OCI-LY7 (cell line): Measurements from ENCODE around the gene GLIS2. TPM values are rescaled to one million over a fixed set of nuclear protein-coding genes. Genes with fewer than 3 reads are reported as not detected.

ENCODE experiments used
- BruUV-seq: library from RNA; stranded (reverse); fragments of 400-500 nt; replicated peaks from 2 replicates; lab custom pipeline; 2021; lab: Mats Ljungman, UMichigan
- CTCF ChIA-PET: fragments of 300-600 bp; sonication (Branson Sonifier 250); formaldehyde crosslinking; loops from one replicate; lab custom pipeline; 2022; ENCODE audit warnings: antibody characterized with exemption; ENCODE audit not compliant: unreplicated experiment; lab: Charles Lee
- POLR2A ChIA-PET: fragments of 300-600 bp; sonication (Branson Sonifier 250); formaldehyde crosslinking; loops from one replicate; lab custom pipeline; 2022; ENCODE audit warnings: antibody characterized with exemption; lab: Charles Lee
- DNase-seq: peaks from one replicate; pipeline ENCODE4 v3.0.0-alpha.2; 2015; ENCODE audit warnings: low spot score
- H2AFZ ChIP-seq: fragments of 200-600 bp; sonication (generic), shearing (Covaris generic); 2 replicates; pipeline ENCODE4 v1.6.1; 2014; ENCODE audit warnings: mild to moderate bottlenecking, antibody characterized with exemption, low read length, moderate library complexity
- H3K27ac ChIP-seq: fragments of 200-600 bp; sonication (generic); 2 replicates; pipeline ENCODE4 v1.5.1; 2014; ENCODE audit warnings: mixed run types, low read depth, mild to moderate bottlenecking, moderate library complexity, low read length, inconsistent platforms; ENCODE audit not compliant: poor library complexity, severe bottlenecking
- H3K36me3 ChIP-seq: fragments of 200-600 bp; sonication (generic); 2 replicates; pipeline ENCODE4 v1.6.1; 2014; ENCODE audit warnings: mild to moderate bottlenecking, antibody characterized with exemption, low read length, moderate library complexity, mixed read lengths; ENCODE audit not compliant: insufficient read depth
- H3K4me1 ChIP-seq: fragments of 200-600 bp; sonication (generic); 2 replicates; pipeline ENCODE4 v1.5.1; 2014; ENCODE audit warnings: mild to moderate bottlenecking, low read length; ENCODE audit not compliant: insufficient read depth, poor library complexity, severe bottlenecking
- H3K4me2 ChIP-seq: fragments of 200-600 bp; sonication (generic); 2 replicates; pipeline ENCODE4 v1.6.1; 2014; ENCODE audit warnings: mild to moderate bottlenecking, low read length
- H3K4me3 ChIP-seq: fragments of 200-600 bp; sonication (generic); 2 replicates; pipeline ENCODE4 v1.5.1; 2014; ENCODE audit warnings: mild to moderate bottlenecking, low read depth, low read length; ENCODE audit not compliant: poor library complexity, severe bottlenecking
- H3K79me2 ChIP-seq: fragments of 200-600 bp; sonication (generic); 2 replicates; pipeline ENCODE4 v1.6.1; 2016; ENCODE audit warnings: low read depth, mild to moderate bottlenecking, low read length, moderate library complexity, mixed read lengths; ENCODE audit not compliant: insufficient read depth
- H3K9me2 ChIP-seq: fragments of 200-600 bp; sonication (generic); 2 replicates; pipeline ENCODE4 v1.6.1; 2016; ENCODE audit warnings: mild to moderate bottlenecking, low read length, mixed read lengths; ENCODE audit not compliant: insufficient read depth
- H3K9me3 ChIP-seq: fragments of 200-600 bp; sonication (generic); 2 replicates; pipeline ENCODE4 v1.6.1; 2014; ENCODE audit warnings: mild to moderate bottlenecking, mixed run types, low read length, mixed read lengths
- H4K20me1 ChIP-seq: fragments of 200-600 bp; sonication (generic); 2 replicates; pipeline ENCODE4 v1.6.1; 2014; ENCODE audit warnings: mild to moderate bottlenecking, antibody characterized with exemption, low read length, moderate library complexity, mixed read lengths; ENCODE audit not compliant: insufficient read depth
- EZH2phosphoT487 ChIP-seq: fragments of 200-600 bp; sonication (generic); IDR thresholded peaks from 2 replicates; pipeline ENCODE4 v1.6.1; 2018; ENCODE audit warnings: low read depth, borderline replicate concordance, mild to moderate bottlenecking, mixed run types, antibody characterized with exemption, low read length, moderate library complexity, mixed read lengths
- intact Hi-C: fragments of 100-400 bp; cut with micrococcal nuclease; formaldehyde crosslinking; loops from one replicate; pipeline ENCODE4 v1.10.0; 2022; ENCODE audit not compliant: unreplicated experiment
- total RNA-seq, 2 experiments: library from RNA; depleted of rRNA in 1 of 2; stranded (reverse); fragments of >200 nt in 1 of 2; shearing (Covaris generic) in 1 of 2; gene quantifications; 2 replicates each; pipeline ENCODE4 v1.2.3, GENCODE V29; 2014 to 2022
- TF ChIP-seq, protein P1 (sequence below): fragments of 200-600 bp; sonication (generic); conservative IDR thresholded peaks from 2 replicates; pipeline ENCODE4 v1.5.1; 2014; ENCODE audit warnings: mild to moderate bottlenecking, antibody characterized with exemption, low read length, moderate library complexity, mixed read lengths

GLIS2 gene
- total RNA-seq, 2 experiments from 2014 or later, result 0.08 TPM; not detected in 1

GRCh38 chr16:4273858-4274311 is 42.0 kb upstream of the GLIS2 start:
- H4K20me1 ChIP-seq, result no peaks in the 10 kb centered on the region
- H3K27ac ChIP-seq, result peak overlapping the region; percentile 89
- no TSS peak for BruUV-seq
- peaks cover 16% of the 10 kb centered on the region; the same call in 1 of the 2 replicates for H3K36me3 ChIP-seq
- TF ChIP-seq EZH2phosphoT487, result no peak
- TF ChIP-seq, protein P1, sequence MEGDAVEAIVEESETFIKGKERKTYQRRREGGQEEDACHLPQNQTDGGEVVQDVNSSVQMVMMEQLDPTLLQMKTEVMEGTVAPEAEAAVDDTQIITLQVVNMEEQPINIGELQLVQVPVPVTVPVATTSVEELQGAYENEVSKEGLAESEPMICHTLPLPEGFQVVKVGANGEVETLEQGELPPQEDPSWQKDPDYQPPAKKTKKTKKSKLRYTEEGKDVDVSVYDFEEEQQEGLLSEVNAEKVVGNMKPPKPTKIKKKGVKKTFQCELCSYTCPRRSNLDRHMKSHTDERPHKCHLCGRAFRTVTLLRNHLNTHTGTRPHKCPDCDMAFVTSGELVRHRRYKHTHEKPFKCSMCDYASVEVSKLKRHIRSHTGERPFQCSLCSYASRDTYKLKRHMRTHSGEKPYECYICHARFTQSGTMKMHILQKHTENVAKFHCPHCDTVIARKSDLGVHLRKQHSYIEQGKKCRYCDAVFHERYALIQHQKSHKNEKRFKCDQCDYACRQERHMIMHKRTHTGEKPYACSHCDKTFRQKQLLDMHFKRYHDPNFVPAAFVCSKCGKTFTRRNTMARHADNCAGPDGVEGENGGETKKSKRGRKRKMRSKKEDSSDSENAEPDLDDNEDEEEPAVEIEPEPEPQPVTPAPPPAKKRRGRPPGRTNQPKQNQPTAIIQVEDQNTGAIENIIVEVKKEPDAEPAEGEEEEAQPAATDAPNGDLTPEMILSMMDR, result peak; percentile 63
- peak overlapping the region; percentile 83 for H3K4me3 ChIP-seq
- H3K9me3 ChIP-seq, result no peaks in the 10 kb centered on the region
- H3K4me1 ChIP-seq, result peaks cover 24% of the 10 kb centered on the region
- DNase-seq, result peak; percentile 75
- intact Hi-C loops, result loop anchor here (2.0 kb wide), 1 partner anchor 33 kb away; no protein-coding TSS in a partner anchor
- H3K79me2 ChIP-seq, result peaks cover 27% of the 10 kb centered on the region
- peak overlapping the region; percentile 92 for H3K4me2 ChIP-seq
- H2AFZ ChIP-seq, result peak overlapping the region; percentile 60; the same call in 1 of the 2 replicates
- H3K9me2 ChIP-seq, result no peaks in the 10 kb centered on the region
- POLR2A ChIA-PET, result interaction anchor here (0.7 to 1.2 kb wide), 2 partner anchors 10 to 96 kb away, joined by 3 to 4 read pairs; no protein-coding TSS in a partner anchor
- CTCF ChIA-PET, result interaction anchor here (0.6 kb wide), 1 partner anchor 265 kb away, joined by 3 read pairs; no protein-coding TSS in a partner anchor

DNA sequence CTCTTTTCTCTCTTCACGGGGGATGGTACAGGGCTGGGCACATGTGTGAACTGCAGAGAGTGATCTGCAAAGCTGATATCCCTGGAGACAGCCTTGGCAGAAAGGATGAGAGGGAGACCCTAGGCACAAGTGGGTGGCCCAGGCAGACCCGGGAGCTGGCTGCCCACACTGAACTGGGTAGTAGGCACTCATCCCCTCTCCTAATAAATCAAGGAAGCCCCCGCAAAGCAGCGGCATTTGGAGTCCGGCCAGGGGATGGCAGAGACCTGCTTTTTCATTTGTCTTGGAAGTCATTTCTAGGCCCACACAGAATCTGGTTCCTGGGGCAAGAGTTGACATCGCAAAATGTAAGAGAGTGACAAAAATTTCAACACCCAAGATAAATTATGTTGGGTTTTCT is 40.0 kb upstream of the GLIS2 start:
- TF ChIP-seq, protein P1, result no peak
- no peak for TF ChIP-seq EZH2phosphoT487
- peaks cover under 1% of the 10 kb centered on the region; the same call in 1 of the 2 replicates for H3K36me3 ChIP-seq
- no peak overlapping the region for H3K4me3 ChIP-seq
- H3K9me3 ChIP-seq, result no peaks in the 10 kb centered on the region
- CTCF ChIA-PET, result no interaction called here
- no peaks in the 10 kb centered on the region for H4K20me1 ChIP-seq
- H2AFZ ChIP-seq, result no peak overlapping the region
- POLR2A ChIA-PET, result no interaction called here
- H3K4me2 ChIP-seq, result no peak overlapping the region
- H3K27ac ChIP-seq, result no peak overlapping the region
- peaks cover 7% of the 10 kb centered on the region for H3K79me2 ChIP-seq
- H3K9me2 ChIP-seq, result no peaks in the 10 kb centered on the region
- H3K4me1 ChIP-seq, result peaks cover 15% of the 10 kb centered on the region
- DNase-seq, result no peak
- intact Hi-C loops, result no loop called here
- no TSS peak for BruUV-seq

GRCh38 chr16:4277987-4278513 is 37.8 kb upstream of the GLIS2 start:
- no peak for DNase-seq
- H3K4me2 ChIP-seq, result no peak overlapping the region
- TF ChIP-seq EZH2phosphoT487, result no peak
- TF ChIP-seq, protein P1, result no peak
- intact Hi-C loops, result no loop called here
- no peaks in the 10 kb centered on the region for H3K36me3 ChIP-seq
- ChIA-PET CTCF (no interaction called here), POLR2A (interaction anchor here (0.7 kb wide), 1 partner anchor 8 kb away, joined by 3 read pairs; no protein-coding TSS in a partner anchor)
- H3K9me2 ChIP-seq, result no peaks in the 10 kb centered on the region
- H3K79me2 ChIP-seq, result no peaks in the 10 kb centered on the region
- H3K4me3 ChIP-seq, result no peak overlapping the region
- BruUV-seq, result no TSS peak
- no peaks in the 10 kb centered on the region for H4K20me1 ChIP-seq
- no peak overlapping the region for H2AFZ ChIP-seq
- H3K9me3 ChIP-seq, result no peaks in the 10 kb centered on the region
- peaks cover 8% of the 10 kb centered on the region for H3K4me1 ChIP-seq
- H3K27ac ChIP-seq, result no peak overlapping the region
